GM19035 (cell line): ENCODE data around the gene TRPC4.

ENCODE experiments used
- ATAC-seq: cut with Tn5 transposase; IDR thresholded peaks from one replicate; pipeline ENCODE4 v1.9.1; 2021; ENCODE audit not compliant: unreplicated experiment

Gene TRPC4

GRCh38 chr13:37869756-37870488, at the start of gene TRPC4:
TSS of gene TRPC4 (minus strand) at chr13:37869772. CDS start at chr13:37783333, 86,439 bp downstream.
- no peak for ATAC-seq

GRCh38 chr13:37918751-37919150, 49.2 kb upstream of the TRPC4 start:
- ATAC-seq, result no peak

GRCh38 chr13:37918116-37918714, 48.6 kb upstream of the TRPC4 start:
- no peak for ATAC-seq

GRCh38 chr13:37914781-37915391, 45.3 kb upstream of the TRPC4 start:
- no peak for ATAC-seq

- ATAC-seq, result no peak
Measured at GRCh38 chr13:37910790-37911189, 41.2 kb upstream of the TRPC4 start.

- ATAC-seq, result no peak
Measured at GRCh38 chr13:37906880-37907279, 37.3 kb upstream of the TRPC4 start.

- ATAC-seq, result no peak
Measured at GRCh38 chr13:37905736-37906135, 36.2 kb upstream of the TRPC4 start.

- ATAC-seq, result no peak
Measured at GRCh38 chr13:37899753-37900152, 30.2 kb upstream of the TRPC4 start.

- no peak for ATAC-seq
Measured at GRCh38 chr13:37893321-37893720, 23.7 kb upstream of the TRPC4 start.

GRCh38 chr13:37889820-37890219, 20.2 kb upstream of the TRPC4 start:
- no peak for ATAC-seq

GRCh38 chr13:37889102-37889501, 19.5 kb upstream of the TRPC4 start:
- no peak for ATAC-seq

GRCh38 chr13:37886879-37887278, 17.3 kb upstream of the TRPC4 start:
- no peak for ATAC-seq

GRCh38 chr13:37884674-37885073, 15.1 kb upstream of the TRPC4 start:
- ATAC-seq, result no peak

- no peak for ATAC-seq
Measured at GRCh38 chr13:37884026-37884425, 14.5 kb upstream of the TRPC4 start.

GRCh38 chr13:37878921-37879320, 9.3 kb upstream of the TRPC4 start:
- no peak for ATAC-seq

- no peak for ATAC-seq
Measured at GRCh38 chr13:37878496-37878895, 8.9 kb upstream of the TRPC4 start.

GRCh38 chr13:37870895-37871550, 1.5 kb upstream of the TRPC4 start:
- ATAC-seq, result no peak

GRCh38 chr13:37870489-37870845, 895 bp upstream of the TRPC4 start:
- ATAC-seq, result no peak

GRCh38 chr13:37869506-37869755, 141 bp downstream of the TRPC4 start:
- ATAC-seq, result no peak

GRCh38 chr13:37868691-37869505, 674 bp downstream of the TRPC4 start:
- ATAC-seq, result no peak

GRCh38 chr13:37863708-37864107, 5.9 kb downstream of the TRPC4 start:
- ATAC-seq, result no peak
